Measurements from ENCODE around the gene SUV39H2.
"Not testable (repeated sequence)": the region's sequence is repeated elsewhere in the genome, so short reads cannot be mapped to it uniquely, and the experiment has no call there.

SUV39H2 gene

DNA sequence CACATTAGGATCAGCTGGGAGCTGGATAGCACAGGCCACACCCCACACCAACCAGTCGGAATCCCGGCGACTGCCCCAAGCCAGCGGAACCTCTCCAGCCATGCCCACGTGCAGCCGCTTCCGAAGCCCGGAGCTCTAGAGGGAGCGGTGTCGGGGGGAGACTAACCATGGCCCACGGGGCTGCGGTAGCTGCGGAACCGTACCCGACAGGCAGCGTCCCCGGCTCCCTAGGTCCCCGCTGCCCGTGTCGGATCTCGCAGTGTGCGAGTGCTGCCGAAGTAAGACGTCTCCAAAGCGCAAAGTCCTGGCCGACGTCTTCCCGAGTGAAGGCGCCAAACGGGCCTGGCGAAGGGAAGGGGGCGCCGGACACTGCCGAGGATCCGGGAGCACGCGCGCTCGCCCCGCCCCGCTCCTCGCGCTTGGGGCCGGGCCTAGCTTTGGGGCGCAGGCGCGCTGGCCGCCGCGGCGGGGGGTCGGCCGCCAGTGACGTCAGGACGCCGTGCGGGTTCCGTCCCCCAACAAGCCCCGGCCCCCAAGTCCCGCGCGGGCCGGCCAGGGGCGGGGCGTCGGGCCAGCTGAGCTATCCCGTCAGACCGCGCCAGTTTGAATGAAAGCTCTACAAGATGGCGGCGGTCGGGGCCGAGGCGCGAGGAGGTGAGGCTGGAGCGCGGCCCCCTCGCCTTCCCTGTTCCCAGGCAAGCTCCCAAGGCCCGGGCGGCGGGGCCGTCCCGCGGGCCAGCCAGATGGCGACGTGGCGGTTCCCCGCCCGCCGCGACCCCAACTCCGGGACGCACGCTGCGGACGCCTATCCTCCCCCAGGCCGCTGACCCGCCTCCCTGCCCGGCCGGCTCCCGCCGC lies at the start of gene SUV39H2:
Gene SUV39H2, plus strand, starts transcription at position 601 of the 858 bp plus-strand sequence. Its CDS starts 23 bp downstream, at position 624.
- DNase-seq: peak; percentile 96

DNA sequence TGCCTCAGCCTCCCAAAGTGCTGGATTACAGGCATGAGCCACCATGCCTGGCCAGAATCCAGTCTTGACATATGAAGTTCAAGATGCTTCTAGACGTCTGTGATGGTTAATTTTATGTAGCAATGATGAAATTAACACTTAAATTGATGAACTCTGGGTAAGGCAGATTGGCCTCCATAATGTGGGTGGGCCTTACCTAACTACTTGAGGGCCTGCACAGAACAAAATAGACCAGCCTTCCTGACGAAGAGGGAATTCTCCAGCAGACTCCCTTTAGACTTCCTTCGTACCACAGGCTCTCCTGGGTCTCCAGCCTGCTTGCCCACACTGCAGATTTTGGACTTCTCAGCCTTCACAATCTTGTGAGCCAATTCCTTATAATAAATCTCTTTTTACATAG lies 45.6 kb upstream of the SUV39H2 start:
- no peak for DNase-seq

DNA sequence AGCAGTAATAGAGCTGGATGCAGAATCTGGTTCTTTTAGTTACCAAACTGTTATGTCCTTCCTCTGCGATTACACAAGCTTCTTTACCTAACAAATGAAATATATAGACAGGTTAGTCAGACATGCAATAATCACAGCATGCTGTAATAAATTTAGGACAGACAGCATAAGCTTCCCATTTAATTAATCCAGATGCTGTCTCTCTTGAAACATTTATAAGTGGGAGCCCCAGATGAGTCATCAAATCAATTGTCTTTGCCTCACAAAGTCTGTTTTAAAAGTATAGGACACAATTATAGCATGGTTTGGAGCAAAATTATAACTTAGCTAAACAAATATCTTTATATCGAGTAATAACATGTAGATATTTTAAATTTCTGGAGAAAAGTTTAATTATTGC lies 42.5 kb upstream of the SUV39H2 start:
- peak; percentile 34 for DNase-seq

GRCh38 chr10:14837003-14837756 lies 41.5 kb upstream of the SUV39H2 start:
- DNase-seq: no peak

DNA sequence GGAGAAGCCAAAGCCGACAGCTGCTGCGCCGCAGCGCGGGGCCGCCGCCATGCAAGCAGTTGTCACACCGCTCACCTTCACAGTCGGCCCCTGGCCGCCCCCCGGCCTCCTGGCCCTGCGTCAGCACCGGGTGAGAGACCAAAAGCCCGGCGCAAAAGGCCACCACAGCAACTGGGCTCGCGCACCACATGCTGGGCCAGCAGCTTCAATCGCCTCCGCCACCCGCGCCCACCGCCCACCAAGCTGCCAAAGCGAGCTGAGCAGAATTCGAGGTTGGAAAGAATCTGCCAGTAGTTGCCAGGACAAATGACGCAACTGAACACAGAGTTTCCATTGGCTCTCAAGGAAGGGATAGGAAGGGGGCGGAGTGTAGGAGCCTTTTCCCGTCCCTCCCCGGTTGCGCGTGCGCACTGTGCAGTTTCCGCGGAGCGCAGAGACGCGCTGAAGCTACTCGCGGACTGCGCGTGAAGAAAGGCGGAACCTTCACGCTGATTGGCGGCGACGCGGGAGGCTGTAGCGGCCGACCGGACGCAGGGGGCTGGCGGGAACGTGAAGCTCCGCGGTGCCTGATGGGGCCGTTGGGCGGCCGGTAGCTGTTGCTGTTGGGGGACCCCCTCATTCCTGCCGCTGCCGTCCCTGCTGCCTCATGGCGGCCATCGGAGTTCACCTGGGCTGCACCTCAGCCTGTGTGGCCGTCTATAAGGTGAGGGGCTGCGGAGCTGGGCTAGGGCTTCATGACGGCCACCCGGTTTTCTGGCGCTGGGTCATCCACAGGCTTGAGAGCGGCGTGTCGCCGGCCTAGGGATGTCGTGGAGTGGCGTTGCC lies 40.7 kb upstream of the SUV39H2 start, which contains the start of the genes CDNF, HSPA14 and MSANTD7:
Gene CDNF, minus strand, starts transcription at position 281 of the 825 bp plus-strand sequence. Its CDS starts 91 bp downstream, at position 190.
Gene HSPA14, plus strand, starts transcription at position 550 of the 825 bp plus-strand sequence. Its CDS starts 97 bp downstream, at position 647.
Gene MSANTD7, plus strand, starts transcription at position 550 of the 825 bp plus-strand sequence. CDS start 3,979 bp downstream, outside the sequence.
- peak; percentile 99 for DNase-seq

- peak; percentile 26 for DNase-seq
Measured at GRCh38 chr10:14838582-14839304, 39.9 kb upstream of the SUV39H2 start.

GRCh38 chr10:14839305-14839695 lies 39.4 kb upstream of the SUV39H2 start:
- DNase-seq: no peak

DNA sequence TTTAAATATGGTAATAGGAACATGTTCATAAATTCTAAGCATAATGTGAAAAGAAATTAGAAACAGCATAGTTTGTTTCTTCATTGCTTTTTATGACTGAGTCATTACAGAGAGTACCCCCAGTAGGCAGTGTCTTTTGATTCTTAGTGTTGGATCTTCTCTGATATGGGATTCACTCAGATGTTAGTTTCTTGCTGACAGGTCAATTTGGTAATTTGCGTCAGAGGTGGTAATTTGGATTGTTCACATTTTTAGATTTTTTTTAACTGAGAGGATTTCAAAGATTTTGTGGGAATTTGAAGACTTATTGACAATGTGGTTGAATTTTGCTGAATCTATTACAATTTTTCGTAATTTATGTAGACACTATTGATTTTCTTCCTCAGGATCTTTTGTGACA lies 38.5 kb upstream of the SUV39H2 start:
- no peak for DNase-seq

DNA sequence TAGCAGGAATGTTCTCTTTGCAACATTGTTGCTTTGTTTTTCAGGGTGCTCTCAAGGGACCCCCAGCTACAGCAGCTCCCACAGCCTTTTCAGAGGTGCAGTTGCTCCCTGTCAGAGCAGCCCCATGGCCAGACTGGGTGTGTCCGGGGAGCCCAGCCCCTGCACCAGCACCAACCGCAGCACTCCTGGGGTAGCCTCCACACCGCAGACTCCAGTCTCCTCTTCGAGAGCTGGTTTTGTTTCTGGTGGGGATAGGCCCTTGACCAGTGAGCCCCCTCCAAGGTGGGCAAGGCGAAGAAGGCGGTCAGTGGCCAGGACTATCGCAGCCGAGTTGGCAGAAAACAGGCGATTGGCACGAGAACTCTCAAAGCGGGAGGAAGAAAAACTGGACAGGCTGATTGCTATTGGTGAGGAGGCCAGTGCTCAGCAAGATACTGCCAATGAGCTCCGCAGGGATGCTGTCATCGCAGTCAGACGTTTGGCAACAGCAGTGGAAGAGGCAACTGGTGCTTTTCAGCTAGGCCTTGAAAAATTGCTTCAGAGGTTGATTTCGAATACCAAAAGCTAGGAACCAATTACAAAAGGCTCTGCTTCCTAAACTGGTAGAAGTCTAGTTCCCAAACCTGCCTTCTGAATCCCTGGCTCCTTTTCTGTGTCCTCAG lies 35.2 kb upstream of the SUV39H2 start:
- no peak for DNase-seq

DNA sequence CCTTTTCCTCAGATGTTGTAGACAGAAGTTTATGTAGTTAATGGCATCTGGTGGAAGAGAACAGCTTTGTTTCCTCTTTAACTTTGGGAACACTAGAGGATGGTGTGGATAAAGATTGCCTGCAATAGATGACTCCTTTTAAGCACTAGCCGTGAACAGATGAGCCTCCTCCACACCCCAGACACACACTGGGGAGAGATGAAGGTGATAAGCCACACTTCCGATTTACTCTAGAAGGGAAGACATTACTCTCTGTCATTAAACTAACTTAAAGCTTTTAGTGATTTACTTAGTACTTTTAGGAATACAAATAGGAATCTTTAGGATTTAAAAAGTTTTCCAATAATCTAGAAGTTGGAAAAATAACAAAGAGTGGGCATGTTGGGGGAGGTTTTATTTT lies 33.7 kb upstream of the SUV39H2 start:
- no peak for DNase-seq

GRCh38 chr10:14852236-14852635 lies 26.4 kb upstream of the SUV39H2 start:
- DNase-seq: no peak

- DNase-seq: no peak
Measured at GRCh38 chr10:14855453-14855852, 23.2 kb upstream of the SUV39H2 start.

DNA sequence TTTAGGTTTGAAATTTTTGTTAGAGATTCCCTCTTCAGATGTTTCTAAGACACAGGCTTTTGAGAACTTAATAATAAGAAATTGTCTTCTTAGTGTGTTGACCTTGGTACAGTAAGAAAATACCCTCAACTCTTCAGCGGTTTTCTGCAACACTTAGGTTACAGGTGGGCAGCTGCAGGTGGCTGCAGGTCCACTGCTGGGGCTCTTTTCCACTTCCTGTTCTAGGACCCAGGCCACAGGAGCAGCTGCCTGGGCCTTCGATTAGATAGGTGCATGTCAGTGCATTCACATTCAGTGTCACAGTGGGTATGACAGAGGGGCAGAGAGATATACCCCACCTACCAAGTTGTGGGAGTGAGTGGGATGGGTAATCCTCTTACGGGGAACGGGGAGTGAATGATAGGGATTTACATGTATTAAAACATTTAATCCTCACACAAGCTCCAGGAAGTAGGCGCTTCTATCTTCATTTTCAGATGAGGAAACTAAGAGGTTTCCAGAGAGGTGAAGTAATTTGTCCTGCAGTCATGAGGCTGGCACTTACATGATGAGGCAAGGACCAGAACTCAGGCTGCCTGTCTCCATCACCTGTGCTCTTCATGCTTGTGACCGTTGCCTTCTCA lies 20.2 kb upstream of the SUV39H2 start:
- DNase-seq: no peak

- no peak for DNase-seq
Measured at GRCh38 chr10:14859043-14859442, 19.6 kb upstream of the SUV39H2 start.

- DNase-seq: no peak
Measured at GRCh38 chr10:14859775-14860174, 18.9 kb upstream of the SUV39H2 start.

GRCh38 chr10:14860791-14861190 lies 17.9 kb upstream of the SUV39H2 start:
- no peak for DNase-seq

DNA sequence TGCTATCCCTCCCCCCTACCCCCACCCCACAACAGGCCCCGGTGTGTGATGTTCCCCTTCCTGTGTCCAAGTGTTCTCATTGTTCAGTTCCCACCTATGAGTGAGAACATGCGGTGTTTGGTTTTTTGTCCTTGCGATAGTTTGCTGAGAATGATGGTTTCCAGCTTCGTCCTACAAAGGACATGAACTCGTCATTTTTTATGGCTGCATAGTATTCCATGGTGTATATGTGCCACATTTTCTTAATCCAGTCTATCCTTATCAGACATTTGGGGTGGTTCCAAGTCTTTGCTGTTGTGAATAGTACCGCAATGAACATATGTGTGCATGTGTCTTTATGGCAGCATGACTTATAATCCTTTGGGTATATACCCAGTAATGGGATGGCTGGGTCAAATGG lies 14.2 kb upstream of the SUV39H2 start:
- DNase-seq: not testable (repeated sequence)

GRCh38 chr10:14864871-14865270 lies 13.8 kb upstream of the SUV39H2 start:
- DNase-seq: not testable (repeated sequence)

DNA sequence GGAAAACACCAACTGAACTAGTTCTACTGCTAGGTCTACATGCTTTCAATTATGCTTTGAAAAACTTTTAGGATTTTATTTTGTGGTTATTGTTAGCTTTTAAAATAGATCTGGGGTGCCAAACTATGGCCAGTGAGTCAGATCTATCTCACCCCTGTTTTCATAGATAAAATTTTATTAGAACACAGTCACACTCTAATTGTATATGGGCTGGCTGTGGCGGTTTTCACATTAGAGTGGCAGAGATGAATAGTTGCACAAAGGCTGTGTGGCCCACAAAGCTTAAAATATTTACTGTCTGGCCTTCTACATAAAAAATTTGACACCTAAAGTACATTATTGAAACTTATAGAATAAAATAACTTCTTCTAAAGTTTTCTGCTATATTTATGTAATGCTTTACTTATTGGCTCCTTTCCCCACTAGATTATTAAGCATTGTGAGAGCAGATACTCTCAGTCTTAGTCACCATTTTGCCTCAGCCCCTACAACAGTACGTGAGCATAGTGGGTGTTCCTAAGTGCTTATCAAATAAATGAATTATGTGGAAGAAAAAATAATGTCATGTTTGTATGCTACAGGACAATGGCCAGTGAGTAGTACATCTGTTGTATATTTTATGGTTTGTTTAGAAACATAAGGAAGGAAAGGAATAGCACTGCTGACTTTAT lies 5.4 kb upstream of the SUV39H2 start:
- peak; percentile 77 for DNase-seq

DNA sequence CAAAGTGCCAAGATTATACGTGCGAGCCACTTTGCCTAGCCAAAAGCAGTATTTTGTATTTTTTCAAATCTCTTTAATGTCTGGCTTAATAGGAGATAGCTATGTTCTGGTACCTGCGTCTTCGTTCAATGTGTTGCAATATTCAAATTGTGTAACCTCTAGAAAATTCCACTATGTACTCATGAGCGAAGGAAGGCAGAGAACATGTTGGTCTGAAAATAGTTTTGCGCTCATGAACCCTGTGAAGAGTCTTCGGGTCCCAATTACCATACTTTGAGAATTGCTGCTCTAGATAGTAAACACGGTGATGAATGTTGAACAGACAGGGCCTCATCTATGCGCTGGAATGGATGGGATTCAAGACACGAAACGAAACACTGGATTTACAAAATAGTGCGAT lies 2.7 kb upstream of the SUV39H2 start:
- DNase-seq: no peak
